ENCODE results near the gene PRKD2.
"Not testable (repeated sequence)": the region's sequence is repeated elsewhere in the genome, so short reads cannot be mapped to it uniquely, and the experiment has no call there.

The PRKD2 gene

DNA sequence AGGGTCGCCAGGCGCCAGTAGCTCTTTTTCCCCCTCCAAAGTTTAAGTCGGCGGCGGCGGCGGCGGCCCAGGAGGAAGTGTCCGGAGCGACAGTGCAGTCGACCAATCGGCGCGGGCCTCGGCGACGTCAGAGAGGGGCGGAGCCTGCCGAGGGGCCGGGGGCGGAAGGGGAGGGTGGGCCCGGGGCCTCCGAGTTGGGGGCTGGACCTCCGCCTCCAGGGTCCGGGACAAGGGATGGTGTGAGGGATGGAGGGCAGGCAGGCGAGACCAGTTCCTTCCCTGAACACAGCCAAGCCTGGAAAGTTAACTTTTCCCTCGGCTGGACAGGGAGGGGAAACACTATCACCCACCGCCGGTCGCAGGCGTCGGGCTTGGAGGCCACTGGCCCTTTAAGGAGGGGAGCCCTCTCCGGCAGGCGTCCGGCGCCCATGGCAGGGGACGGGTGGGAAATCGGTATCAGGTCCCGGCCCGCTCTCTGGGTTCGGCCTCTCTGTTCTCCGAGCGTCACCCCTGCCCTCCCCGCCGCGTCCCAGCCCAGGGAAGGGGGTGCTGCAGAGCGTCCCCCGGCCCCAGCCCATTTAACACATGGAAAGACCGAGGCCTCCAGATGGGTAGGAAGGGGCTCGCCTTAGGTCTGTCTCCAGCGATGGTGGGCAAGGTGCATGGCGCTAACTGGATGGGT is at the start of gene PRKD2:
Gene PRKD2 (minus strand): TSS at position 81 of the 682 bp plus-strand sequence. CDS start 744 bp downstream, outside the sequence.
- H3K4me3 ChIP-seq (ENCODE audit: low read depth, low read length) = peak within 1 kb of the TSS; percentile 76

DNA sequence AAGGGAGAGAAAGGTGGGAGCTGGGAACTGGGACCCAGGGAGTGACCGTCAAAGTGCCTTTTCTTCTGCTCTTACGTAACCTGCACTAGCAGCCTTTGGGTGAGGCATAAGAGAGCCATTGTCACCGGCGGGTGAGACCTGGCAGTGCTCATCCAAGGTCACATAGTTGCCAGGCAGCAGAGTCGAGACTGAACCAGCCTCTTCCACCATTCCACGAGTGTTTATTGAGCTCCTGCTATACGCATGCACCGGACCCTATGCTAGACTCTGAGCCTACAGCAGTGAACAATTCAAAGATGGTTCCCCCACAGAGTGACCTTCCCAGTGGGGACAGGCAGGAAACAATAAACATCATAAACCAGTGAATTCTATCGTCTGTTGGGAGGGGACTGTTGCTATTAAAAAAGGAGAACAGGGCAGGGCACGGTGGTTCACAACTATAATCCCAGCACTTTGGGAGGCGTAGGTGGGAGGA is 47.9 kb upstream of the PRKD2 start:
- H3K4me3 ChIP-seq (ENCODE audit: low read depth, low read length) = no peak overlapping the region

DNA sequence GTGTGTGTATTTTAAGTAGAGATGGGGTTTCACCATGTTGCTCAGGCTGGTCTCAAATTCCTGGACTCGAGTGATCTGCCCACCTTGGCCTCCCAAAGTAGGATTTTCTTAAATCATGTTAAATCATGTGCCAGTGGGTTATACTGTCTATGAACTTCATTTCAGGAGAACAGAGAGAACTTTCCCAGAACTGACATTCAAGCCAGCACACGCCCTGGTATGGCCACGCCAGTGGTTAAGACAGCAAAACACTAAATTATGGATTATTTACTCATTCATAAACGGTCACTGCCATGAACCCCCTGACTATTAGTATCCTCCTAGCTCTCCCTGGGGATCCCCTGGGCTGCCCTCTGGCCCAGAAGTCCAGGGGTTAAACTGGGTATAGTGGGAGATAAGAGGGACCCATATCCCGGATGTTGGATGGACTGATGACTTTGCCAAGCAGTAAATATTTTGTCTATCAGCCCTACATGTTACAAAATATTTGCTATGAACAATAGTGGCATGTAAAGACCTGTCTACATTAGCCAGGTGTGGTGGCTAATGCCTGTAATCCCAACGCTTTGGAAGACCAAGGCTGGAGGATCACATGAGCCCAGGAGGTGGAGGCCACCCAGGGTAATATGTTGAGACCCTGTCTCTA is 45.5 kb upstream of the PRKD2 start:
- no peak overlapping the region for H3K4me3 ChIP-seq (ENCODE audit: low read depth, low read length)

DNA sequence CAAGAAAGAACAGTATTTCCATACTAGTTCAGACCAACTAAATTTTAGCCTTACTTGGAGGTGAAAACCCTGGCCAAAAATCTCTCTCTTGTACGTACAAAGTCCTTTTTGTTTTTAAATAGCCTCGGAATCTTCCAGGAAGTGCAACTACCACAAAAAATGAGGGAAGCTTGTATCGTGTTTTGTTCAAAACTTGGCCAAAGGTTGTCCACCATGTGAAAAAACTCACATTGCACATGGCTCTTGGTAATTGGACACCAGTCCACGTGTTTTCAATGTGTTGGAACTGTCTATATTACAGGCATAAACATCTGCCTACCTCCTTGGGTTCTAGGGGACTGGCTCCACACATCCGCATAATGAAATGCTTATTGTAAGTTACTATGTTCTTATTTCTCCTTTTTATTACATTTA is 44.5 kb upstream of the PRKD2 start:
- no peak overlapping the region for H3K4me3 ChIP-seq (ENCODE audit: low read depth, low read length)

DNA sequence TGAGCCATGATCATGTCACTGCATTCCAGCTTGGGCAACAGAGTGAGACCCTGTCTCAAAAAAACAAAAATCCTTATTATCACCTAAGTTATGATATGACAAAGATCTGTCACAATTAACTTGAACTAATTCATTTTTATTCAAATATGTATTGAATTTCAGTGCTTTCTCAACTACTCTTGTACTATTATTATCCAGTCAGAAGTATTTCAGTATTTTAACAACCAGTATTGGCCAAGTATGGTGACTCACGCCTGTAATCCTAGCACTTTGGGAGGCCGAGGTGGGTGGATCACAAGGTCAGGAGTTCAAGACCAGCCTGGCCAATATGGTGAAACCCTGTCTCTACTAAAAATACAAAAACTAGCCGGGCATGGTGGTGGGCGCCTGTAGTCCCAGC is 44.0 kb upstream of the PRKD2 start:
- H3K4me3 ChIP-seq (ENCODE audit: low read depth, low read length) = not testable (repeated sequence)

DNA sequence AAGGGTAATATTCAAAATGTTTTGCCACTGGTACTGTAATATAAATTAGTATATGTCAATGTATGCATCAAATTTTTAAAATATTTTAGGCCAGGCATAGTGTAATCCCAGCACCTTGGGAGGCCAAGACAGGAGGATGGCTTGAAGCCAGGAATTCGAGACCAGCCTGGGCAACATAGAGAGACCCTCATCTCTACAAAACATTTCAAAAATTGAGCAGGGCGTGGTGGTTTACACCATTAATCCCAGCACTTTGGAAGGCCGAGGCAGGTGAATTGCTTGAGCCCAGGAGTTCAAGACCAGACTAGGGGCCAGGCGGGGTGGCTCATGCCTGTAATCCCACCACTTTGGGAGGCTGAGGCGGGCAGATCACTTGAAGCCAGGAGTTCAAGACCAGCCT is 43.4 kb upstream of the PRKD2 start:
- H3K4me3 ChIP-seq (ENCODE audit: low read depth, low read length) = no peak overlapping the region

DNA sequence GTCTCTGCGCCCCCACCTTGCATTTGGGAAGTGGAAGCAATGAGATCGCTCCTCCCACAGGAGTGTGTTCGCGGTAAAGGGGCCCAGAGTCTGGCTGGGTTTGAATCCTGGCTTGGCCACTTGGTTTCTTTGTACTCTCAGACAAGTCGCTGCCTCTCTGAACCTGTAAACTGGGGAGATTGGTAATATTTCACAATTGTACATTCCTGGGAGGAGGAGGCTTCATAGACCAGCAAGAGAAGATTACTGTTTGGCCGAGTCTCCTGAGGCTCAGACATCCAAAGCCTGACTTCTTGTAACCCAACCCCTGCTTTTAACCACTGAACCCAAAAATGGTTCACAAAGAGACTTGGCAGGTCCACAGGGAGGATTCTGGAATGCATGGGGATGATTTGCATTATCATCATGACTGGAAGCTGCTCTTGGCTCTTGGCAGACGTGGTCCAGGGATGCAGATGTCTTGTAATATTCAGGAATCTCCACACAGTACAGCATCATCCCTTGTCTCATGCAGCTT is 43.0 kb upstream of the PRKD2 start:
- no peak overlapping the region for H3K4me3 ChIP-seq (ENCODE audit: low read depth, low read length)

DNA sequence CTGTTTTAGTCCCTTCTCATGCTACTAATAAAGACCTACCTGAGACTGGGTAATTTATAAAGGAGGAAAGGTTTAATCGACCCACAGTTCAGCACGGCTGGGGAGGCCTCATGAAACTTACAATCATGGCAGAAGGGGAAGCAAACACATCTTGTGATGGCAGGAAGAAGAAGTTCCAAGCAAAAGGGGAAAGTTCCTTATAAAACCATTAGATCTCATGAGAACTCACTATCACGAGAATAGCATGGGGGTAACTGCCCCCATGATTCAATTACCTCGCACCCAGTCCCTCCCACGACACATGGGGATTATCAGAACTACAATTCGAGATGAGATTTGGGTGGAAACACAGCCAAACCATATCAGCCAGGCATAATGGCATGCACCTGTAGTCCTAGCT is 42.3 kb upstream of the PRKD2 start:
- H3K4me3 ChIP-seq (ENCODE audit: low read depth, low read length) = no peak overlapping the region

DNA sequence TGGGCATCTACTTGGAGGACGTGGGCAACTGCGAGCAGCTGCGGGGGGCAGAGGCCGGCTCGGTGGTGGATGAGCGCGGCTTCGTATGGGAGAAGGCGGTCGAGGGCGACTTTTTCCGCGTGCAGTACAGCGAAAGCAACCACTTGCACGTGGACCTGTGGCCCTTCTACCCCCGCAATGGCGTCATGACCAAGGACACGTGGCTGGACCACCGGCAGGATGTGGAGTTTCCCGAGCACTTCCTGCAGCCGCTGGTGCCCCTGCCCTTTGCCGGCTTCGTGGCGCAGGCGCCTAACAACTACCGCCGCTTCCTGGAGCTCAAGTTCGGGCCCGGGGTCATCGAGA is 39.6 kb upstream of the PRKD2 start:
- no peak overlapping the region for H3K4me3 ChIP-seq (ENCODE audit: low read depth, low read length)

DNA sequence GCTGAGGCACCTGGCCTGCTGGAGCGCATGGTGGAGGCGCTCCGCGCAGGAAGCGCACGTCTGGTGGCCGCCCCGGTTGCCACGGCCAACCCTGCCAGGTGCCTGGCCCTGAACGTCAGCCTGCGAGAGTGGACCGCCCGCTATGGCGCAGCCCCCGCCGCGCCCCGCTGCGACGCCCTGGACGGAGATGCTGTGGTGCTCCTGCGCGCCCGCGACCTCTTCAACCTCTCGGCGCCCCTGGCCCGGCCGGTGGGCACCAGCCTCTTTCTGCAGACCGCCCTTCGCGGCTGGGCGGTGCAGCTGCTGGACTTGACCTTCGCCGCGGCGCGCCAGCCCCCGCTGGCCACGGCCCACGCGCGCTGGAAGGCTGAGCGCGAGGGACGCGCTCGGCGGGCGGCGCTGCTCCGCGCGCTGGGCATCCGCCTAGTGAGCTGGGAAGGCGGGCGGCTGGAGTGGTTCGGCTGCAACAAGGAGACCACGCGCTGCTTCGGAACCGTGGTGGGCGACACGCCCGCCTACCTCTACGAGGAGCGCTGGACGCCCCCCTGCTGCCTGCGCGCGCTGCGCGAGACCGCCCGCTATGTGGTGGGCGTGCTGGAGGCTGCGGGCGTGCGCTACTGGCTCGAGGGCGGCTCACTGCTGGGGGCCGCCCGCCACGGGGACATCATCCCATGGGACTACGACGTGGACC is 39.1 kb upstream of the PRKD2 start:
- H3K4me3 ChIP-seq (ENCODE audit: low read depth, low read length) = no peak overlapping the region

DNA sequence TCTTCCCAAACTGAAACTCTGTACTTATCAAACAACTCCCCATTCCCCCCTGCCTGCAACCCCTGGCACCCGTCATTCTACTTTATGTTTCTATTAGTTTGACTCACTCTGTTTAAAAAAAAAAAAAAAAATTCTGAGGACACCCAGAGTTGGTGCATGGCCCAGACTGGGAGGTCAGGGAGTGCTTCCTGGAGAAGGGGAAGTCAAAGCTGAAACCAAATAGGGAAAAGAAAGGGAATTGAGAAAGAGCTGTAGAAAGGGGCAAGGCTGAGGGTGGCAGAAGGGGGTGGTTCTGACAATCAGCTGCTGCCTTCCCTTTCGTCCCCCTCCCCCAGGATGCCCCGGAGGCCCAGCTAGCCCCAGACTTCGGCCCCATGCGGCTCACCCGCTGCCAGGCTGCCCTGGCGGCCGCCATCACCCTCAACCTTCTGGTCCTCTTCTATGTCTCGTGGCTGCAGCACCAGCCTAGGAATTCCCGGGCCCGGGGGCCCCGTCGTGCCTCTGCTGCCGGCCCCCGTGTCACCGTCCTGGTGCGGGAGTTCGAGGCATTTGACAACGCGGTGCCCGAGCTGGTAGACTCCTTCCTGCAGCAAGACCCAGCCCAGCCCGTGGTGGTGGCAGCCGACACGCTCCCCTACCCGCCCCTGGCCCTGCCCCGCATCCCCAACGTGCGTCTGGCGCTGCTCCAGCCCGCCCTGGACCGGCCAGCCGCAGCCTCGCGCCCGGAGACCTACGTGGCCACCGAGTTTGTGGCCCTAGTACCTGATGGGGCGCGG is 38.4 kb upstream of the PRKD2 start:
- H3K4me3 ChIP-seq (ENCODE audit: low read depth, low read length) = no peak overlapping the region

DNA sequence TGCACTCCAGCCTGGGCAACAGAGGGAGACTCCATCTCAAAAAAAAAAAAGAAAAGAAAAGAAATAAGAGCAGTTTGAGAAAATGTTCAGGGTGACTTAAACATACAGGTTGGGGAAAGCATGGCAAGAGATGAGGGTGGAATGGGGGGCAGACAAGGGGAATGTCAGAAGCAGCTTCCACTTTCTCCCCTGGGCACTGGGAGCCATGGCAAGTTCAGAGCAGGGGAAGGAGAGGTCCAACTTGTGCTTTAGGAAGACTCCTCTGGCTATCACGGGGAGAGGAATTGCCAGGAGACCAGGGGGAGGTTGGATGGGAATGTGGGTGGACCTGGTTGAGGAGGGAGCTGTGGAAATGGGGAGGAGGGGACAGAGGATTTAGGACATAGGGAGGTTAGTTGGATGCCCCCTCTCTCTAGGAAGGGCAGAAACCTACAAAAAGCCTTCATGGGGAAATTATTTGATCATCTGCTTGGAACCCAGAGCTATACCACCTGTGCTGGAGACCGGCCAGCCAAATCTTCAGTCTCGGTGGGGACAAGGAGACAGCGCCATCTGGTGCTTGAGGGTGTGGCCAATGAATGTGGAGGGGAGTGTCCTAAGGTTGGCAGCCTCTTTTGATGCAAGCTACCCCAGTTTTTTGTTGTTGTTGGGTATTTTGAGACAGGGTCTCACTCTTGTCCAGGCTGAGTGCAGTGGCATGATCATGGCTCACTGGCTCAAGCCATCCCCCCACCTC is 36.7 kb upstream of the PRKD2 start:
- no peak overlapping the region for H3K4me3 ChIP-seq (ENCODE audit: low read depth, low read length)

DNA sequence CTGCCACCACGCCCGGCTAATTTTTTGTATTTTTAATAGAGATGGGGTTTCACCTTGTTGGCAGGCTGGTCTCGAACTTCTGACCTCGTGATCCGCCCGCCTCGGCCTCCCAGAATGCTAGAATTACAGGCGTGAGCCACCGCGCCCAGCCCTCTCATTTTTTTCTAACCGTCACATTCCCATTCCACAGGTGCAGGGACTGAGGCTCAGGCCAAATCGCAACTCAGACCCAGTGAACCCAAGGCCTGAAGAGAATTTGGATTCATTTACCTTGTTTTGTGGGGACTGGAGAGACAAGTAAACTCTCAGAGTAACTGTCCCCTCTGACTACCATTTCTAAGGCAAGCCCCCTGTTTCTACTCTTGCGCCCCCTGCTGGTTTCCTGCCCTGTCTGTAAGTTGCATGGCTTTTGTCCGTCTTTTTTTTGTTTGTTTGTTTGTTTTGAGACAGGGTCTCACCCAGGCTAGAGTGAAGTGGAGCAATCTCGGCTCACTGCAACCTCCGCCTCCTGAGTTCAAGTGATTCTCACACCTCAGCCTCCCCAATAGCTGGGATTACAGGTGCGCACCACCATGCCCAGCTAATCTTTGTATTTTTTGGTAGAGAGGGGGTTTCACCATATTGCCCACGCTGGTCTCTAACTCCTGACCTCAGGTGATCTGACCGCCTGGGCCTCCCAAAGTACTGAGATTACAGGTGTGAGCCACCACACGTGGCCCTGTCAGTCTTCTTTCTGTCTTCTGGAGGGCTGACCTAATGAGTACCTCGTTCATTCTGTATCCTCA is 31.6 kb upstream of the PRKD2 start:
- no peak overlapping the region for H3K4me3 ChIP-seq (ENCODE audit: low read depth, low read length)

DNA sequence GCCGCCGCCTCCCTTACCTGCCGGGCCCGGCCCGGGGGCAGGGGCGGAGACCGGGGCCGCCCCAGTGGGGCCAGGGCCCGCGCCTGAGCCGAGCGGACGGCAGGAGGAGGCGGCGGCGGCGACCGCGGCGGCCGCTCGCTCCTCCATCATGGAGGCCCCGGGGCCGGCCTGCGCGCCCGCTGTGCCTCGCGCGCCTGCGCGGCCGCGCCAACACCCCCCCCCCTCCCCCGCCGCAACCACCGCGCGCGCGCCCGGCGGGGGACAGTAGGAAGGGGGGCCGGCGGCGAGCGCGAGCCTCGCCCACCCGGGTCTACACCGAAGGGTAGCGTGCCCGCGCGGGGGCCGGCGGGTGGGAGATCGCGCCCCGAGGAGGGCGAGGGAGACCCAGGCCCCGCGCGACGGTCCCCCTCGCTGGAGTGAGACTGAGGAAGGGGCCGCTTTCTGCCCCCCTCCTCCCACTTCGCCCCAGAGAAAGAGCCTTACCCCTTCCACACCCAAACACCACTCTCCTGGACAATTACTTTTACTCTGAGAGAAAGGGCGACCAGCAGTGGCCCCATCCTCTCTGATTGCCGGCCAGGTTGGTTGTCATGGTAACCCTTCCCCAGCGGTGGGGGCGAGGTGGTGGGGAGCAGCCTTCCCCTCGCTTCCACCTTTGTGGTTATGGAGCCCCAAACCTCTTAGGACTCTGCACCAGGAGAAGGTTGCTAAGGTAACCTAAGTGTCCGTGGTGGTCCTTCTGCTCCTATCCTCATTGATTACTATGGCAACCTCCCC is 29.6 kb upstream of the PRKD2 start, which contains the start of gene STRN4:
Gene STRN4 (minus strand): TSS at position 170 of the 777 bp plus-strand sequence. CDS start 20 bp downstream, at position 150.
- peak within 1 kb of the TSS; percentile 67 for H3K4me3 ChIP-seq (ENCODE audit: low read depth, low read length)

DNA sequence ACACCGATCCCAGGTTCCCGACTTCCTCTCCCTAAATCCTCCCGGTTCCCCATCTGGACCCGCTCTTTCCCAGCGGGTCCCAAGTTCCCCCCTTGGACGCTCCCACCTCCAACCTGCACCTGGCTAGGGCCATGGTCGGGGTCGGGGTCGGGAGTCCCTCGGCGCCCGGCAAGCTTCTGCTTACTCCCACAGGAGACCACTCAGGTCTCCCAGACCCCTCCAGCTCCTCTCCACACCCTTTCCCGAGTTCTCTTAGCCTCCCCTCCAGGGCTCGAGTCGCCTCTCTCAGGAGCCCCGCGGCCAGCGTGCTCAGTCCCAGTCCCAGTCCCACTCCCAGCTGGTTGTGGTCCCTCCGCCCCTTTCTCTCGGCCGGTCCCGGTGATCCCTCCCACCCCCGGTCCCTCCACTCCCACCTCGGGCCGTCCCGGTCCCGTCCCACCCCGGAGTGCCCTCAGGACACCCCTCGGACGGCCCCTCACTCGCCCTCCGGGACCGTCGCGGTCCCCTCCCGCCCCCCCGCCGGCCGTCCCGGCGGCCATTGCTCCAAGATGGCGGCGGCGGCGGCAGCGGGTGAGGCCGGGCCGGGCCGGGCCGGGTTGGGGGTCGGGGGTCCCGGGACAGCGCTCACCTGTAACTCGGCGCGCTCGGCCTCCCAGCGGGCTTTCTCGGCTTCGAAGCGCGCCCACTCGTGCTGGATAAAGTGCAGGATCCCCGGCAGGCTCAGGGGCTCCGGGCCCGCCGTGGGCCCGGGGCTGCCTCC is 28.8 kb upstream of the PRKD2 start, which contains the start of gene FKRP:
Gene FKRP (plus strand): TSS at position 537 of the 760 bp plus-strand sequence. CDS start 9,394 bp downstream, outside the sequence.
- peak within 1 kb of the TSS; percentile 67 for H3K4me3 ChIP-seq (ENCODE audit: low read depth, low read length)

DNA sequence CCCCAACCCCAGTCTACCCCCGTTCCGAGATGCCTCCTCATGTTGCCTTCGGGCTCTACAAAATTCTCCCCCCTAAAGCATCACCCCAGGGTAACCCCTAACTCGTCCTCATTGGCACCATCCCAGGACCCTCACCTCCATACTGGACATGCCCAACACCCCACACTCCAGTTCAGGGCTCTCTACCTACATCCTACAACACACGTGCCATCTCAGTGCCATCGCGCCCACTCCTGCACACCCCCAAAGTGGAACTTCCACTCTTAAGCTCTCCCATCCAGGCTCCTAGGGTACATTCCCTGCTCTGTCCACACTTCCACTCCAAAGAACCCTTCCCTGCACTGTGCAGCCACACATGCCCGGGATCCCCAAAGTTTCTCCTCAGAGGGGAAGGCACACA is 28.1 kb upstream of the PRKD2 start:
- H3K4me3 ChIP-seq (ENCODE audit: low read depth, low read length) = peak overlapping the region; percentile 67

DNA sequence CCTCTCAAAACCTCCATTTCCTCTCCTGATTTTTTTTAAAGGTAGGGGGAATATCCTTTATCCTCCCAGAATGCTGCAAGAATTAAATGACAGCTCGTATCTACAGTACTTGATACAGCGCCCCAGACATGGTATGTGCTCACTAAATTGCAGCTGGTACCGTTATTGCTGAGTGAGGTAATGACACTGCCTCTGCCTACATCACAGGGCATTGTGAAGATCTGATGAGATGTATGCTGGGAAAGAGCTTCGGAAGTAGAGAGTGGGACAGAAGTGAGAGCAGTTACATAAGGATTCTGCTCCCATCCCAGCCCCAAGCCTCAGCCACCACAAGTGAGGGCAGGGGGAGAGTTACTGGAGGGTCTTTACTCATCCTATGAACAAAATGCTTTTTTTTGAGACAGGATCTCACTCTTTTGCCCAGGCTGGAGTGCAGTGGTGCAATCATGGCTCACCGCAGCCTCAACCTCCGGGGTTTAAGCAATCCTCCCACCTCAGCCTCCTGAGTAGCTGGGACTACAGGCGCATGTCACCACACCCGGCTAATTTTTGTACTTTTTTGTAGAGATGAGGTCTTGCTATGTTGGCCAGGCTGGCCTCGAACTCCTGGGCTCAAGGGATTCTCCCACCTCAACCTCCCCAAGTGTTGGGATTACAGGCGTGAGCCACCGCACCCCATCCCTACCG is 27.2 kb upstream of the PRKD2 start:
- no peak overlapping the region for H3K4me3 ChIP-seq (ENCODE audit: low read depth, low read length)

Data from iPS-11a (cell line).